Ishikawa (cell line): Measurements from ENCODE around the gene TCP11.

Experiments used
- CEBPB ChIP-seq: IDR thresholded peaks from 2 replicates; pipeline ENCODE4 v1.6.1; 2012
- CREB1 ChIP-seq: IDR thresholded peaks from 2 replicates; pipeline ENCODE4 v1.6.1; 2012; ENCODE audit warnings: low read depth
- EGR1 ChIP-seq: IDR thresholded peaks from 2 replicates; pipeline ENCODE4 v1.6.1; 2012
- EP300 ChIP-seq: IDR thresholded peaks from 2 replicates; pipeline ENCODE4 v1.6.1; 2012; ENCODE audit warnings: borderline replicate concordance
- FOXM1 ChIP-seq: IDR thresholded peaks from 2 replicates; pipeline ENCODE4 v1.6.1; 2012; ENCODE audit warnings: low read depth, borderline replicate concordance
- NFIC ChIP-seq: IDR thresholded peaks from 2 replicates; pipeline ENCODE4 v1.6.1; 2012
- RAD21 ChIP-seq: IDR thresholded peaks from 2 replicates; pipeline ENCODE4 v1.6.1; 2012; ENCODE audit warnings: low read depth
- TAF1 ChIP-seq: IDR thresholded peaks from 2 replicates; pipeline ENCODE4 v1.6.1; 2012; ENCODE audit warnings: low read depth, mild to moderate bottlenecking
- TCF12 ChIP-seq: IDR thresholded peaks from 2 replicates; pipeline ENCODE4 v1.6.1; 2012; ENCODE audit warnings: low read depth
- TEAD4 ChIP-seq: IDR thresholded peaks from 2 replicates; pipeline ENCODE4 v1.6.1; 2012
- YY1 ChIP-seq: IDR thresholded peaks from 2 replicates; pipeline ENCODE4 v1.6.1; 2012; ENCODE audit warnings: low read depth
- ZBTB7A ChIP-seq: IDR thresholded peaks from 2 replicates; pipeline ENCODE4 v1.6.1; 2012; ENCODE audit warnings: low read depth
- TF ChIP-seq, protein P1 (sequence below): IDR thresholded peaks from 2 replicates; pipeline ENCODE4 v1.6.1; 2012
- TF ChIP-seq, protein P2 (sequence below): IDR thresholded peaks from 2 replicates; pipeline ENCODE4 v1.6.1; 2012; ENCODE audit warnings: low read depth, mild to moderate bottlenecking
- TF ChIP-seq, protein P3 (sequence below): IDR thresholded peaks from 2 replicates; pipeline ENCODE4 v1.6.1; 2012

TCP11 gene

DNA sequence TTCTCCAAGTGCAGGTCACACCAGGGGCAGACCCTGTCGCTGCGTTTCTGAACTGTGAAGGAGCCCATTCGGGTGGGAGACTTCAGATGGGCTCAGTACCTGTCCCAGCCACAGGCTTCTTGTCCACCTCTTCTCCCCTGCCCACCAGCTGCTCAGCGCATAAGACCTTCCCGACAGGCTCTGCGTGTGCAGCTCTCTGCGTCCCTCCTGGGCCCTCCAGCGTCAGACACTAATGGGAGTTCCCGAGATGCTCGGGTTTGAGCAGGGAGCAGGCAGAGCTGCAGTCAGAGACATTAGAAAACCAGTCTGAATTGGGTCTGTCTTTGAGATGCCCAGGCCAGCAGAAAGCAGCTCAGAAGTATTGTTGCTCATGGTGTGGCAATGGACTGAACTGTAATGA, 50.4 kb downstream of the TCP11 start:
- no peak for TF ChIP-seq RAD21
- TF ChIP-seq TEAD4 = no peak
- TF ChIP-seq CREB1 = no peak
- no peak for TF ChIP-seq YY1
- no peak for TF ChIP-seq EP300
- TF ChIP-seq CEBPB = no peak

DNA sequence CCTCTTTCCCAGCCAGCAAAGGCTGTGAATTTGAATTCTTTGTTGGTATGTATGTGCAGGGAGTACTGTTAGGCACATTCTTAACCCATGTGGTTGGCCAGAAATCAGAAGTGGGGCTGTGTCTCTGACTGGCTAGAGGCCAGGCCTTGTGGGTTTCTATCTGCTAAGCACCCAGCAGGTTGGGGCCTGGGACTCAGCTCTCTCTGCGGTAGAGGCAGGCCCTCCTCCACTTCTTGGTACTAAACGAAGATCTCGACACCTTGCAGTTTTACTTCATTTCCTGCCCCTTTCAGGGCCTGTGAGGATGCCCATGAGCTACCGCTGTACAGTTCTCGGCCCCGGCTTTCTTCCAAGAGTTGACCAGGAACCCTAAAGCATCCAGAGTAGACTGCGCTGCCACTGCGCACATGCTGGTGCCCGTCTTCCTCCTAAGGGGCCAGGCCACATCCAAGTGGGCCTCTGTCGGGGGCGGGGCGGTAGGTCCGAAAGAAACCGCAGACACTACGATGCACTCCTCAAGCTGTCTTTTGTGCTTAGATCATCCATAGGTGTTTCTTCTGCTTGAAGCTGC, 51.1 kb downstream of the TCP11 start:
- TF ChIP-seq YY1 (no peak), RAD21 (no peak), EP300 (no peak), TEAD4 (no peak), CEBPB (no peak), CREB1 (no peak), TAF1 (no peak), ZBTB7A (no peak), FOXM1 (no peak), NFIC (no peak), TCF12 (no peak), EGR1 (no peak)
- TF ChIP-seq, protein P1, sequence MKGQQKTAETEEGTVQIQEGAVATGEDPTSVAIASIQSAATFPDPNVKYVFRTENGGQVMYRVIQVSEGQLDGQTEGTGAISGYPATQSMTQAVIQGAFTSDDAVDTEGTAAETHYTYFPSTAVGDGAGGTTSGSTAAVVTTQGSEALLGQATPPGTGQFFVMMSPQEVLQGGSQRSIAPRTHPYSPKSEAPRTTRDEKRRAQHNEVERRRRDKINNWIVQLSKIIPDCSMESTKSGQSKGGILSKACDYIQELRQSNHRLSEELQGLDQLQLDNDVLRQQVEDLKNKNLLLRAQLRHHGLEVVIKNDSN = no peak
- TF ChIP-seq, protein P2, sequence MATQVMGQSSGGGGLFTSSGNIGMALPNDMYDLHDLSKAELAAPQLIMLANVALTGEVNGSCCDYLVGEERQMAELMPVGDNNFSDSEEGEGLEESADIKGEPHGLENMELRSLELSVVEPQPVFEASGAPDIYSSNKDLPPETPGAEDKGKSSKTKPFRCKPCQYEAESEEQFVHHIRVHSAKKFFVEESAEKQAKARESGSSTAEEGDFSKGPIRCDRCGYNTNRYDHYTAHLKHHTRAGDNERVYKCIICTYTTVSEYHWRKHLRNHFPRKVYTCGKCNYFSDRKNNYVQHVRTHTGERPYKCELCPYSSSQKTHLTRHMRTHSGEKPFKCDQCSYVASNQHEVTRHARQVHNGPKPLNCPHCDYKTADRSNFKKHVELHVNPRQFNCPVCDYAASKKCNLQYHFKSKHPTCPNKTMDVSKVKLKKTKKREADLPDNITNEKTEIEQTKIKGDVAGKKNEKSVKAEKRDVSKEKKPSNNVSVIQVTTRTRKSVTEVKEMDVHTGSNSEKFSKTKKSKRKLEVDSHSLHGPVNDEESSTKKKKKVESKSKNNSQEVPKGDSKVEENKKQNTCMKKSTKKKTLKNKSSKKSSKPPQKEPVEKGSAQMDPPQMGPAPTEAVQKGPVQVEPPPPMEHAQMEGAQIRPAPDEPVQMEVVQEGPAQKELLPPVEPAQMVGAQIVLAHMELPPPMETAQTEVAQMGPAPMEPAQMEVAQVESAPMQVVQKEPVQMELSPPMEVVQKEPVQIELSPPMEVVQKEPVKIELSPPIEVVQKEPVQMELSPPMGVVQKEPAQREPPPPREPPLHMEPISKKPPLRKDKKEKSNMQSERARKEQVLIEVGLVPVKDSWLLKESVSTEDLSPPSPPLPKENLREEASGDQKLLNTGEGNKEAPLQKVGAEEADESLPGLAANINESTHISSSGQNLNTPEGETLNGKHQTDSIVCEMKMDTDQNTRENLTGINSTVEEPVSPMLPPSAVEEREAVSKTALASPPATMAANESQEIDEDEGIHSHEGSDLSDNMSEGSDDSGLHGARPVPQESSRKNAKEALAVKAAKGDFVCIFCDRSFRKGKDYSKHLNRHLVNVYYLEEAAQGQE = no peak
- TF ChIP-seq, protein P3, sequence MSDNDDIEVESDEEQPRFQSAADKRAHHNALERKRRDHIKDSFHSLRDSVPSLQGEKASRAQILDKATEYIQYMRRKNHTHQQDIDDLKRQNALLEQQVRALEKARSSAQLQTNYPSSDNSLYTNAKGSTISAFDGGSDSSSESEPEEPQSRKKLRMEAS = no peak

DNA sequence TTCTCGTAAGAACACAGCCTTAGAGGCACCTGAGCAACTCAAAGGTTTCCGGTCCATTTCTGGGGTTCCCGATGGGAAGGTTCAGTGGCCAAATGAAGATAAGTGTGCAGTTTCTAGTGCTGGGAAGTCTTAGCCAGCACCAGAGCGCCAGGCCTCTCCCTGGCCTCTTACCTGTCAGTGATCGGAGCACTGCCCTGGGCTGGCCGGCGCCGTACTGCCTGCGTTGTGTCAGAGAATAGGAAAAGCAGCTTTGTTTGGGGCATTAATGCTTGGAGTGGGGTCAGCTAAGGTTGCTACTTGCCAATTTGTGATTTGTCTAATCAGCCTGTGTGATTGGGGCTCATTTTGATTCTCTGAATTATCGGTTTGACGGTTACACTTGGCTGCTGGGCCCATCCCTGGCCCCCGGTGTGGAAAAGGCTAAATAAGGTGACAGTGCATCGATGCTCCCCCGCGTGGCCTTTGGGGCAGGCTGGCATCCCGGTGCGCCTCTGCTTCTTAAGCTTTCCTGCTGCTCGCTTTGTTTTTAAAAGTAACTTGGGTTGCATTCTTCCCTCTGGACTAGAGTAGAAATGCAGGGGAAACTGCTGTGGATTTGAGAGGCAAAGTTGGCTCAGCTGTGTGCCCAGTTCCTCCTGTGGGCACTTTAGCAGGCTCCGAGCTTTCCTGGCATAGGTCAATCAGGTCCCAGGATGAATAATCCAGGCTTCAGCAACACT, 51.8 kb downstream of the TCP11 start:
- no peak for TF ChIP-seq FOXM1
- no peak for TF ChIP-seq EGR1
- no peak for TF ChIP-seq ZBTB7A
- no peak for TF ChIP-seq RAD21
- TF ChIP-seq, protein P1 = no peak
- TF ChIP-seq EP300 = no peak
- TF ChIP-seq, protein P2 = no peak
- TF ChIP-seq NFIC = no peak
- TF ChIP-seq CREB1 = no peak
- no peak for TF ChIP-seq CEBPB
- TF ChIP-seq TAF1 = no peak
- TF ChIP-seq TCF12 = no peak
- no peak for TF ChIP-seq TEAD4
- TF ChIP-seq, protein P3 = no peak

DNA sequence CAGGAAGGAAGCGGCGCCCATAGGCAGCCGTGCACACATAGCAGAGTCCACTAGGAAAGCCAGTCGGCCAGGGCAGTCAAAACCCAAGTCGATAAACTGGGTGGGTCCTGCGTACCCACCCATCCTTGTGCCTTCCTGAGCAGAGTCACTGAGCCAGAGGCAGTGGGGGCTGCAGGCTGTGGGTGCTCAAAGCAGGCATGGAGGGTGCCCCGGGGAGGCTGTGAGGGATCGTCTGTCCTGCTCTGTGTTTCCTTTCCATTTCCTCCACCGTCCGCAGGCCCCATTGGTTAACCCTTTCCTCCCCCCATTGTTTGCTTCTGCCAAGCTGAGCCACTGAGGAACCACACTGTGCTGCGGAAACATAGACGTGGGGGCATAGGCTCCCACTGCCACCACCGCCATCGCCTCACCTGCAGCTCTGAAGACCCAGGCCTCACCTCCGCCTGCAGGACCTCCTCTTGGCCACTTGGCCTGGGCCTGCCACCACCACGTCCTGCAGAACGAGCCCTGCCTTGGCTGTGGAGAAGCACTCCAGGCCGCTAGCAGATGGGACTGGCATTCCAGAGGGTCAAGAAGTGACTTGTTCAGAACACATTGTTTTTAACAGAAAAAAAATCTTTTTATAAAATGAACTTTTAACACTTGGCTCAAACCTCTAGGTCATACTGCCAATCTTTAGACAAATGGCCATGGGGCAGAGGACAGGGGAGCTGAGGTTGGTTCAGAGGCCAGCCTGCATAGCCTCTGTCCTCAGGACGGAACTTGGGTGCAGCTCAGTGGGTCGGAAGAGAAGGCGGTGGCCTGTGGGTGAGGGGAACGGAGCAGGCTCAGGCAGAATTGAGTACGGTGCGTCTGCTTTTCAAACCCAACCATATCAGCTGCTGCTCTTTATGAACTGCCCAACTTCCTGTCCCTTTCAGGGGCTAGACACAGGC, 52.6 kb downstream of the TCP11 start:
- TF ChIP-seq EGR1 = no peak
- no peak for TF ChIP-seq EP300
- TF ChIP-seq TCF12 = no peak

DNA sequence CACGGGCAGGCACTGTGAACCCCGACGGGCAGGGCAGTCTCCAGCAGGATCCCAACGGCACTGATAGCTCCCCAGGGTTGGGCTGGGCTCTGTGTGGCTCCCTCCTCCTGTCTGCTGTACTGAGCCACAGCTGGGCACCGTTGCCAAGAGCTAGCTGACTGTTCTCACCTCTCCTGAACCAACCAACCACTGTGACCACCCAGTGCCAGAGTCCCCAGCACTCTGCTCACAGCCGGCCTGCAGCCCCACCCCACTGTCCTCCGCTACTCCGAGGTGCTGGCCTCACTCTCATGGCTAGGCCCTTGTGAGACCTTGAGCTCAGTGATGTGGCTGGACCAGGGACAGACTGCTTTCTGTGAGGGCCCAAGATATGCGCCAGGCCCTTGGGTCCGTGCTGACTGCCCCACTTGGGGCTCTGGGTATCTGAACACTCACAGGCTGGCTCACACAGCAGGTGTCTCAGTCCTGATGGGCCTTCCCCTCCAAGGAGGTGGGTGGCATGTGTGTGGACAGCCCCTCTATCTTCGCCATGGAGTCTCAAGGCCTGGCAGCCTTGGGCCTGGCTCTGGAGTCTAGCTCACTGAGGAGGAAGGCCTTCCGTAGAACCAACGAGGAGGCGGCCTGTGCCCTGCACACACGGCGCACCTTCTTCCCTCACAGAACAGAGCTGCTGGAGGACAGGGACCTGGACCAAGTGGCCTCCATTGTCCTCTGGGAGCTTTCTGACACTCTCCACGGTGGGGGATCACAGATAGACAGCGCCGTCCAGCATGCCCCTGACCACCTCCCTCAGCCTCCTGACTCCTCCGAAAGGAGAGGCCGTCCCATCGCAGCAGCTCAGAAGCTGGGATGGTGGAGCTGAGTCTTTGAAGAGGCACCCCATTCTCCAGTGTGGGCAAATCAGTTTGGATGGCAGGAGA, 53.5 kb downstream of the TCP11 start:
- no peak for TF ChIP-seq FOXM1
- no peak for TF ChIP-seq TEAD4
- no peak for TF ChIP-seq YY1
- no peak for TF ChIP-seq NFIC
- TF ChIP-seq, protein P3 = no peak
